Heart right ventricle (tissue), 16 donors: ENCODE data around the gene PRELID3B. TPM values are rescaled to one million over a fixed set of nuclear protein-coding genes. Genes with fewer than 3 reads are reported as not detected.

ENCODE experiments used
- ATAC-seq, 8 donors: fragments of 200-7000 bp; cut with Tn5 transposase; one replicate each; pipeline ENCODE4 v1.9.1; 2020; ENCODE audit warnings: mild to moderate bottlenecking in 8 of 8, moderate library complexity in 8 of 8, moderate number of reproducible peaks in 1 of 8
- DNase-seq, 2 donors: peaks; one replicate each; pipeline ENCODE4 v3.0.0-alpha.2; 2020
- H3K27ac ChIP-seq, 10 donors: fragments of 200-600 bp; sonication (generic) in 2 of 10; one replicate each; pipeline versions ENCODE4 v1.5.0 to v1.8.0; 2020 to 2022; ENCODE audit warnings: mild to moderate bottlenecking in 3 of 10
- H3K27me3 ChIP-seq, 7 donors: fragments of 200-600 bp; one replicate each; pipeline ENCODE4 v1.8.0; 2021 to 2022; ENCODE audit warnings: mild to moderate bottlenecking in 2 of 7
- H3K36me3 ChIP-seq, 9 donors: fragments of 200-600 bp; sonication (generic) in 1 of 9; one replicate each; pipeline versions ENCODE4 v1.5.0 to v1.8.0; 2020 to 2022; ENCODE audit warnings: mild to moderate bottlenecking in 2 of 9
- H3K4me1 ChIP-seq, 9 donors: fragments of 200-600 bp; sonication (generic) in 1 of 9; one replicate each; pipeline versions ENCODE4 v1.5.0 to v1.8.0; 2020 to 2022; ENCODE audit warnings: mild to moderate bottlenecking in 4 of 9
- H3K4me3 ChIP-seq, 10 donors: fragments of 200-600 bp; sonication (generic) in 2 of 10; one replicate each; pipeline versions ENCODE4 v1.5.0 to v1.8.0; 2020 to 2022; ENCODE audit warnings: mild to moderate bottlenecking in 7 of 10, moderate library complexity in 2 of 10
- H3K9me3 ChIP-seq, 11 donors: fragments of 200-600 bp in 10 of 11; sonication (generic) in 2 of 11; one replicate each; pipeline versions ENCODE4 v1.5.0 to v1.8.0; 2013 to 2022; ENCODE audit warnings: mild to moderate bottlenecking in 2 of 11, control low read depth in 1 of 11, moderate library complexity in 1 of 11
- WGBS, 2 donors: extraction: QIAGEN DNeasy Blood & Tissue Kit; methylation state at CpG; one replicate each; pipeline ENCODE4 v1.1.7; 2013; ENCODE audit warnings: inconsistent platforms in 1 of 2; 5-methylcytosine and 5-hydroxymethylcytosine counted together
- intact Hi-C, 10 donors: fragments of 100-400 bp; cut with DNase I; formaldehyde crosslinking; loops; one replicate each; pipeline versions ENCODE4 v1.11.1 to v1.14.2; 2022
- polyA plus RNA-seq, 2 donors: library from polyadenylated mRNA; stranded (reverse); fragments of 200-250 nt; gene quantifications; one replicate each; pipeline ENCODE4 v1.2.3, GENCODE V29; 2013
- total RNA-seq, 10 donors: library from RNA; stranded (reverse); fragmentation: NEBNext Ultra II Directional in 3 of 10; extraction: Animal tissue kit (Norgen Biotek cat#: 25700) in 3 of 10; gene quantifications; one replicate each; pipeline versions ENCODE4 v1.2.1 to v1.2.4, GENCODE V29; 2021 to 2023
- TF ChIP-seq, protein P1 (sequence below), 9 donors: fragments of 200-600 bp; sonication (generic) in 2 of 9; IDR thresholded peaks; one replicate each; pipeline versions ENCODE4 v1.5.0 to v1.8.0; 2021 to 2022; ENCODE audit warnings: antibody characterized with exemption in 9 of 9, mild to moderate bottlenecking in 5 of 9, moderate library complexity in 1 of 9
- donor health status: Arrhythmogenic right ventricular cardiomyopathy.
- donor health status: ischemic (EF 13 %, LVEDD 7.1; RV severe dilation, severe dysfunction).
- donor health status: healthy with polysubstance abuse.
- donor health status: DM: no; HTN: yes; CAD: no.
- donor health status: DM: no; HTN: no; CAD: no.
- donor health status: ischemic (EF 25% LVEDD 6.9; RV normal size, moderate dysfunction).
- donor health status: ischemic (EF 25% LVEDD 5.7; RV mildly dilated, moderate dysfunction).
- donor health status: healthy.
- donor health status: DM: yes; HTN: yes; CAD: no.
- donor health status: Ischemic cardiomyopathy.
- donor health status: ischemic (EF 35%, LVEDD 5.7; RV mildly dilated, moderate dysfunction).
- donor health status: nonischemic (EF 11% LVEDD 7.7; RV severe dilation, severe dysfunction).
- donor health status: DM: yes; HTN: yes; CAD: no.
- donor health status: PGD.
- donor health status: ischemic (EF 29% LVEDD 5.4; RV normal size, mild dysfunction).
- donor health status: nonischemic (EF 23%, LVEDD 6.1; RV moderate dilation, normal function).

Gene PRELID3B
- total and polyA plus RNA-seq, 12 donors: 11.5 to 55.9 (median 45.3) TPM

- no peak overlapping the region for H3K4me3 ChIP-seq
- no peak for ATAC-seq
- H3K9me3 ChIP-seq: no peaks in the 10 kb centered on the region
- H3K36me3 ChIP-seq: peaks cover 0 to 93% (median 46%) of the 10 kb centered on the region in 9 donors
- intact Hi-C loops: no loop called here
- H3K27ac ChIP-seq: no peak overlapping the region
- 64 to 78% methylated on average over 3 of the region's 3 CpGs for WGBS, 2 donors
- DNase-seq: no peak
- TF ChIP-seq, protein P1, sequence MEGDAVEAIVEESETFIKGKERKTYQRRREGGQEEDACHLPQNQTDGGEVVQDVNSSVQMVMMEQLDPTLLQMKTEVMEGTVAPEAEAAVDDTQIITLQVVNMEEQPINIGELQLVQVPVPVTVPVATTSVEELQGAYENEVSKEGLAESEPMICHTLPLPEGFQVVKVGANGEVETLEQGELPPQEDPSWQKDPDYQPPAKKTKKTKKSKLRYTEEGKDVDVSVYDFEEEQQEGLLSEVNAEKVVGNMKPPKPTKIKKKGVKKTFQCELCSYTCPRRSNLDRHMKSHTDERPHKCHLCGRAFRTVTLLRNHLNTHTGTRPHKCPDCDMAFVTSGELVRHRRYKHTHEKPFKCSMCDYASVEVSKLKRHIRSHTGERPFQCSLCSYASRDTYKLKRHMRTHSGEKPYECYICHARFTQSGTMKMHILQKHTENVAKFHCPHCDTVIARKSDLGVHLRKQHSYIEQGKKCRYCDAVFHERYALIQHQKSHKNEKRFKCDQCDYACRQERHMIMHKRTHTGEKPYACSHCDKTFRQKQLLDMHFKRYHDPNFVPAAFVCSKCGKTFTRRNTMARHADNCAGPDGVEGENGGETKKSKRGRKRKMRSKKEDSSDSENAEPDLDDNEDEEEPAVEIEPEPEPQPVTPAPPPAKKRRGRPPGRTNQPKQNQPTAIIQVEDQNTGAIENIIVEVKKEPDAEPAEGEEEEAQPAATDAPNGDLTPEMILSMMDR (IDR thresholded peaks at IDR 0.05): no peak
- H3K27me3 ChIP-seq: no peaks in the 10 kb centered on the region
- peaks cover 7 to 30% (median 16%) of the 10 kb centered on the region in 9 donors for H3K4me1 ChIP-seq
Observed at GRCh38 chr20:59000326-59000725, 42.3 kb downstream of the PRELID3B start.

- TF ChIP-seq, protein P1 (IDR thresholded peaks at IDR 0.05): no peak
Observed at GRCh38 chr20:58998656-58999055, 43.9 kb downstream of the PRELID3B start.

GRCh38 chr20:58997141-58997770 is 45.3 kb downstream of the PRELID3B start:
- no peak for ATAC-seq
- WGBS, 2 donors: 92 to 94% methylated on average over 24 of the region's 24 CpGs
- no peak for DNase-seq

More at GRCh38 chr20:58998656-58999055, 43.9 kb downstream of the PRELID3B start:
- intact Hi-C loops: loop anchor here in 1 of 10 donors (10.0 kb wide), 1 partner anchor 344 kb away; the partner anchor contains the start of gene STX16
- no peaks in the 10 kb centered on the region for H3K9me3 ChIP-seq
- H3K4me1 ChIP-seq: peaks cover 0 to 23% (median 9%) of the 10 kb centered on the region in 9 donors
- H3K4me3 ChIP-seq: no peak overlapping the region
- WGBS, 2 donors: 92% methylated on average over 11 of the region's 11 CpGs
- H3K36me3 ChIP-seq: peaks cover 0 to 100% (median 57%) of the 10 kb centered on the region in 9 donors
- DNase-seq: no peak
- no peak overlapping the region for H3K27ac ChIP-seq
- ATAC-seq: no peak
- no peaks in the 10 kb centered on the region for H3K27me3 ChIP-seq

GRCh38 chr20:58996226-58996611 is 46.4 kb downstream of the PRELID3B start:
- intact Hi-C loops: loop anchor here in 1 of 10 donors (10.0 kb wide), 1 partner anchor 341 kb away; the partner anchor contains the start of gene STX16
- no peak for ATAC-seq
- H3K9me3 ChIP-seq: no peaks in the 10 kb centered on the region
- no peak overlapping the region for H3K4me3 ChIP-seq
- H3K27me3 ChIP-seq: no peaks in the 10 kb centered on the region
- DNase-seq: no peak
- peaks cover 0 to 13% (median 4%) of the 10 kb centered on the region in 9 donors for H3K4me1 ChIP-seq
- H3K27ac ChIP-seq: no peak overlapping the region
- H3K36me3 ChIP-seq: peaks cover 0 to 100% (median 78%) of the 10 kb centered on the region in 9 donors
- TF ChIP-seq, protein P1 (IDR thresholded peaks at IDR 0.05): no peak
- WGBS, 2 donors: 92 to 93% methylated on average over 12 of the region's 12 CpGs

More at GRCh38 chr20:58997141-58997770, 45.3 kb downstream of the PRELID3B start:
- no peaks in the 10 kb centered on the region for H3K9me3 ChIP-seq
- TF ChIP-seq, protein P1 (IDR thresholded peaks at IDR 0.05): no peak
- no peaks in the 10 kb centered on the region for H3K27me3 ChIP-seq
- H3K4me1 ChIP-seq: peaks cover 0 to 13% (median 4%) of the 10 kb centered on the region in 9 donors
- H3K27ac ChIP-seq: no peak overlapping the region
- intact Hi-C loops: loop anchor here in 1 of 10 donors (10.0 kb wide), 1 partner anchor 342 kb away; the partner anchor contains the start of gene STX16
- H3K36me3 ChIP-seq: peaks cover 0 to 100% (median 71%) of the 10 kb centered on the region in 9 donors
- H3K4me3 ChIP-seq: no peak overlapping the region
